Spleen (tissue), 11 donors: ENCODE measurements around the gene ABCA13. TPM values are rescaled to one million over a fixed set of nuclear protein-coding genes. Genes with fewer than 3 reads are reported as not detected.

ENCODE experiments used
- DNase-seq: peaks from one replicate; pipeline ENCODE4 v3.0.0-alpha.2; 2020
- H3K27ac ChIP-seq, 8 donors: fragments of 200-600 bp; sonication (generic) in 7 of 8; 1 replicate in 4 of 8; 2 replicates in 4 of 8; pipeline versions ENCODE4 v1.5.0 to v1.8.0; 2016 to 2021; ENCODE audit warnings: inconsistent platforms in 4 of 8, mild to moderate bottlenecking in 4 of 8, moderate library complexity in 1 of 8
- H3K27me3 ChIP-seq, 7 donors: fragments of 200-600 bp; sonication (generic) in 6 of 7; replicated peaks in 1 of 7; 1 replicate in 4 of 7; 2 replicates in 3 of 7; pipeline versions ENCODE4 v1.5.0 to v1.8.0; 2016 to 2021; ENCODE audit warnings: inconsistent platforms in 3 of 7, mild to moderate bottlenecking in 1 of 7
- H3K36me3 ChIP-seq, 6 donors: fragments of 200-600 bp; sonication (generic) in 5 of 6; 1 replicate in 4 of 6; 2 replicates in 2 of 6; pipeline versions ENCODE4 v1.5.0 to v1.8.0; 2016 to 2021; ENCODE audit warnings: inconsistent platforms in 2 of 6
- H3K4me1 ChIP-seq, 6 donors: fragments of 200-600 bp; sonication (generic) in 5 of 6; 1 replicate in 3 of 6; 2 replicates in 3 of 6; pipeline versions ENCODE4 v1.5.0 to v1.8.0; 2016 to 2021; ENCODE audit warnings: inconsistent platforms in 3 of 6
- H3K4me3 ChIP-seq, 8 donors: fragments of 200-600 bp; sonication (generic) in 7 of 8; 1 replicate in 4 of 8; 2 replicates in 4 of 8; pipeline versions ENCODE4 v1.5.0 to v1.8.0; 2016 to 2021; ENCODE audit warnings: inconsistent platforms in 4 of 8, mild to moderate bottlenecking in 4 of 8, moderate library complexity in 2 of 8
- H3K9me3 ChIP-seq, 8 donors: fragments of 200-600 bp; sonication (generic) in 7 of 8; 1 replicate in 4 of 8; 2 replicates in 4 of 8; pipeline versions ENCODE4 v1.5.0 to v1.8.0; 2016 to 2021; ENCODE audit warnings: inconsistent platforms in 4 of 8
- CTCF ChIP-seq, 11 experiments: fragments of 200-600 bp in 7 of 11; fragments of 450-650 bp in 4 of 11; sonication (generic) in 4 of 11; IDR thresholded peaks in 8 of 11; conservative IDR thresholded peaks in 3 of 11; 1 replicate in 7 of 11; 2 replicates in 4 of 11; pipeline versions ENCODE4 v1.4.0 to v1.8.0; 2016 to 2021; ENCODE audit warnings: antibody characterized with exemption in 11 of 11, inconsistent platforms in 4 of 11, mild to moderate bottlenecking in 1 of 11
- POLR2A ChIP-seq, 3 donors: fragments of 450-650 bp; IDR thresholded peaks; one replicate each; pipeline ENCODE4 v1.5.1; 2017; ENCODE audit warnings: antibody characterized with exemption in 3 of 3, mild to moderate bottlenecking in 1 of 3
- POLR2AphosphoS5 ChIP-seq, 3 donors: sonication (generic); formaldehyde crosslinking; IDR thresholded peaks; one replicate each; pipeline ENCODE4 v1.5.1; 2017; ENCODE audit warnings: antibody characterized with exemption in 3 of 3
- WGBS, 5 donors: extraction: QIAGEN DNeasy Blood & Tissue Kit in 3 of 5; methylation state at CpG; one replicate each; pipeline versions ENCODE4 v1.1.5 to v1.1.7; 2013 to 2018; 5-methylcytosine and 5-hydroxymethylcytosine counted together
- intact Hi-C: fragments of 100-400 bp; cut with DNase I; formaldehyde crosslinking; loops from one replicate; pipeline ENCODE4 v1.15.0; 2023; ENCODE audit warnings: low total_unique reads
- polyA plus RNA-seq, 3 donors: library from polyadenylated mRNA; stranded (reverse); fragments of 200-250 nt; gene quantifications; one replicate each; pipeline ENCODE4 v1.2.1, GENCODE V29; 2013
- total RNA-seq, 7 donors: library from RNA; depleted of rRNA in 3 of 7; stranded (reverse); fragments of >200 nt in 3 of 7; fragmentation: NEBNext Ultra II Directional in 4 of 7; extraction: Animal tissue kit (Norgen Biotek cat#: 25700) in 4 of 7; gene quantifications; one replicate each; pipeline versions ENCODE4 v1.1.0 to v1.2.1, GENCODE V29; 2016 to 2021
- donor health status: healthy with polysubstance abuse.
- donor health status: DM: no; HTN: no; CAD: no; lungs with moderate emphysema.
- donor health status: DM: no; HTN: no; CAD: no.
- donor health status: Bipolar disorder and iron deficiency.
- donor health status: healthy.
- donor health status: DM: no; HTN: no; CAD: no.
- donor health status: DM: yes; HTN: yes; CAD: no.

The ABCA13 gene
- total and polyA plus RNA-seq, 10 donors: 0.02 to 19.0 (median 1.8) TPM

GRCh38 chr7:48458701-48459524 is 287.7 kb downstream of the ABCA13 start:
- no peaks in the 10 kb centered on the region for H3K27me3 ChIP-seq
- H3K27ac ChIP-seq: no peak overlapping the region
- no peak overlapping the region for H3K4me3 ChIP-seq
- peaks cover 0 to 20% (median 0%) of the 10 kb centered on the region in 6 donors for H3K36me3 ChIP-seq
- TF ChIP-seq POLR2A (IDR thresholded peaks at IDR 0.05) (no peak), POLR2AphosphoS5 (IDR thresholded peaks at IDR 0.05) (no peak), CTCF (IDR thresholded peaks at IDR 0.05 in 8 of 11, conservative IDR thresholded peaks at IDR 0.05 in 3 of 11) (no peak)
- 64 to 78% (median 78%) methylated on average over 4 of the region's 4 CpGs for WGBS, 5 donors
- H3K9me3 ChIP-seq: no peaks in the 10 kb centered on the region
- H3K4me1 ChIP-seq: no peaks in the 10 kb centered on the region
- intact Hi-C loops: no loop called here
- no peak for DNase-seq

GRCh38 chr7:48466713-48467112 is 295.5 kb downstream of the ABCA13 start:
- H3K4me1 ChIP-seq: no peaks in the 10 kb centered on the region
- H3K4me3 ChIP-seq: no peak overlapping the region
- no peaks in the 10 kb centered on the region for H3K27me3 ChIP-seq
- H3K27ac ChIP-seq: no peak overlapping the region
- WGBS, 5 donors: 79 to 94% (median 91%) methylated on average over 4 of the region's 4 CpGs
- intact Hi-C loops: no loop called here
- no peak for TF ChIP-seq POLR2AphosphoS5 (IDR thresholded peaks at IDR 0.05)
- no peak for TF ChIP-seq CTCF (IDR thresholded peaks at IDR 0.05 in 8 of 11, conservative IDR thresholded peaks at IDR 0.05 in 3 of 11)
- TF ChIP-seq POLR2A (IDR thresholded peaks at IDR 0.05): no peak
- no peak for DNase-seq
- no peaks in the 10 kb centered on the region for H3K36me3 ChIP-seq
- H3K9me3 ChIP-seq: no peaks in the 10 kb centered on the region

- H3K4me1 ChIP-seq: no peaks in the 10 kb centered on the region
- DNase-seq: no peak
These were observed 299.9 kb downstream of the ABCA13 start for GRCh38 chr7:48471196-48471595.

More at GRCh38 chr7:48471196-48471595, 299.9 kb downstream of the ABCA13 start:
- Histone ChIP-seq H3K4me3 (no peak overlapping the region), H3K27me3 (no peaks in the 10 kb centered on the region), H3K9me3 (no peaks in the 10 kb centered on the region), H3K27ac (no peak overlapping the region), H3K36me3 (peaks cover 0 to 30% (median 0%) of the 10 kb centered on the region in 6 donors)
- TF ChIP-seq POLR2A (IDR thresholded peaks at IDR 0.05) (no peak), POLR2AphosphoS5 (IDR thresholded peaks at IDR 0.05) (no peak), CTCF (IDR thresholded peaks at IDR 0.05 in 8 of 11, conservative IDR thresholded peaks at IDR 0.05 in 3 of 11) (no peak)
- intact Hi-C loops: no loop called here
- WGBS, 5 donors: 71 to 81% (median 77%) methylated on average over 5 of the region's 5 CpGs
